ENCODE data around the gene GSC2.

Gene GSC2

DNA sequence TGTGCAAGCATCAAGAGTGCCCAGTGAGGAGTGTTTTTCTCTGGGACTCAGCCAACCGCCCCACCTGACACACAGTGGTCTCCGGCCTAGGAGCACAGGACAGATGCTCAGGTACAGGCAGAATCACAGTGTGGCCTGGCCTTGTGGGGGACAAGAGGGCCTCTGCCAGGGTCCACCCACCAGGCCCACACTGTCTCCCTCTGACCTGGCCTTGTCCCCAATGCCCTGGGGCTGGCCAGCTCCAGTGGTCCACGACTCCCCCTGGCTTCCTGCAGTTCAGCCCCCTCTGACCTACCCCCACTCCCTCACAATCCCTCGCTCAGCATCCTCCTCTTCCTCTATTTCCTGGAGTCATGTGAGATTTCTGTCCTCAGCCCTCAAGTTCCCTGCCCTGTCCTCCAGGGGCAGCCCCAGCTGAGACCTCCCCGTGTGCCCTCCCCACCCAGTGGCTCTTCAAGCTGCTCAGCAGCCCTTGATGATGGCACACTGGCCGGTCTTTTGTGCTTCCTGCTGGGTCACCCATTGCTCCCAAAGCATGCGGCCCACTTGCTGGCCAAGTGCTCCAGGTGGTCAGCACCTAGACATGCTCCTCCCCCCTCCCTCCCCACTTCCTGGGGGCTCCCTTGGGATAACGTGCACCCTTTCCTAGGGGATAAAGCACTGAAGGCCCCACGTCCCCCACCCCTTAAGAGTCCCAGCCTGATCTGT lies 17.2 kb downstream of the GSC2 start:
- Histone ChIP-seq H3K27me3 (no peaks in the 10 kb centered on the region), H3K4me1 (no peaks in the 10 kb centered on the region), H3K36me3 (peaks cover 35% of the 10 kb centered on the region), H3K9me3 (no peaks in the 10 kb centered on the region), H3K4me3 (ENCODE audit: low read depth, low read length) (no peak overlapping the region)
- DNase-seq, result no peak
- TF ChIP-seq, protein P1, sequence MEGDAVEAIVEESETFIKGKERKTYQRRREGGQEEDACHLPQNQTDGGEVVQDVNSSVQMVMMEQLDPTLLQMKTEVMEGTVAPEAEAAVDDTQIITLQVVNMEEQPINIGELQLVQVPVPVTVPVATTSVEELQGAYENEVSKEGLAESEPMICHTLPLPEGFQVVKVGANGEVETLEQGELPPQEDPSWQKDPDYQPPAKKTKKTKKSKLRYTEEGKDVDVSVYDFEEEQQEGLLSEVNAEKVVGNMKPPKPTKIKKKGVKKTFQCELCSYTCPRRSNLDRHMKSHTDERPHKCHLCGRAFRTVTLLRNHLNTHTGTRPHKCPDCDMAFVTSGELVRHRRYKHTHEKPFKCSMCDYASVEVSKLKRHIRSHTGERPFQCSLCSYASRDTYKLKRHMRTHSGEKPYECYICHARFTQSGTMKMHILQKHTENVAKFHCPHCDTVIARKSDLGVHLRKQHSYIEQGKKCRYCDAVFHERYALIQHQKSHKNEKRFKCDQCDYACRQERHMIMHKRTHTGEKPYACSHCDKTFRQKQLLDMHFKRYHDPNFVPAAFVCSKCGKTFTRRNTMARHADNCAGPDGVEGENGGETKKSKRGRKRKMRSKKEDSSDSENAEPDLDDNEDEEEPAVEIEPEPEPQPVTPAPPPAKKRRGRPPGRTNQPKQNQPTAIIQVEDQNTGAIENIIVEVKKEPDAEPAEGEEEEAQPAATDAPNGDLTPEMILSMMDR (IDR thresholded peaks at IDR 0.05; ENCODE audit: low read depth, low read length), result no peak

DNA sequence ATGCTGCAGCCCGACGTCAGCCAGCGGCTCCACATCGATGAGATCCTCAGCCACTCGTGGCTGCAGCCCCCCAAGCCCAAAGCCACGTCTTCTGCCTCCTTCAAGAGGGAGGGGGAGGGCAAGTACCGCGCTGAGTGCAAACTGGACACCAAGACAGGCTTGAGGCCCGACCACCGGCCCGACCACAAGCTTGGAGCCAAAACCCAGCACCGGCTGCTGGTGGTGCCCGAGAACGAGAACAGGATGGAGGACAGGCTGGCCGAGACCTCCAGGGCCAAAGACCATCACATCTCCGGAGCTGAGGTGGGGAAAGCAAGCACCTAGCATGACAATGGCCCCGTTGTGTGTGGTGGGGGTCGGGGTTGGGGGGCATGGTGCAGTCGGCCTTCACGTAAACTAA lies 17.9 kb downstream of the GSC2 start:
- H3K4me1 ChIP-seq, result no peaks in the 10 kb centered on the region
- H3K4me3 ChIP-seq (ENCODE audit: low read depth, low read length), result no peak overlapping the region
- DNase-seq, result no peak
- H3K27me3 ChIP-seq, result no peaks in the 10 kb centered on the region
- TF ChIP-seq, protein P1 (IDR thresholded peaks at IDR 0.05; ENCODE audit: low read depth, low read length), result no peak
- peaks cover 29% of the 10 kb centered on the region for H3K36me3 ChIP-seq
- H3K9me3 ChIP-seq, result no peaks in the 10 kb centered on the region

DNA sequence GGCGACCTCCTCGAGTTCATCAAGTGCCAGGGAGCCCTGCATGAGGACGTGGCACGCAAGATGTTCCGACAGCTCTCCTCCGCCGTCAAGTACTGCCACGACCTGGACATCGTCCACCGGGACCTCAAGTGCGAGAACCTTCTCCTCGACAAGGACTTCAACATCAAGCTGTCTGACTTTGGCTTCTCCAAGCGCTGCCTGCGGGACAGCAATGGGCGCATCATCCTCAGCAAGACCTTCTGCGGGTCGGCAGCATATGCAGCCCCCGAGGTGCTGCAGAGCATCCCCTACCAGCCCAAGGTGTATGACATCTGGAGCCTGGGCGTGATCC lies 18.4 kb downstream of the GSC2 start:
- TF ChIP-seq, protein P1 (IDR thresholded peaks at IDR 0.05; ENCODE audit: low read depth, low read length), result no peak
- no peak overlapping the region for H3K4me3 ChIP-seq (ENCODE audit: low read depth, low read length)
- H3K27me3 ChIP-seq, result no peaks in the 10 kb centered on the region
- no peak for DNase-seq
- H3K36me3 ChIP-seq, result peaks cover 25% of the 10 kb centered on the region
- H3K9me3 ChIP-seq, result no peaks in the 10 kb centered on the region
- no peaks in the 10 kb centered on the region for H3K4me1 ChIP-seq

DNA sequence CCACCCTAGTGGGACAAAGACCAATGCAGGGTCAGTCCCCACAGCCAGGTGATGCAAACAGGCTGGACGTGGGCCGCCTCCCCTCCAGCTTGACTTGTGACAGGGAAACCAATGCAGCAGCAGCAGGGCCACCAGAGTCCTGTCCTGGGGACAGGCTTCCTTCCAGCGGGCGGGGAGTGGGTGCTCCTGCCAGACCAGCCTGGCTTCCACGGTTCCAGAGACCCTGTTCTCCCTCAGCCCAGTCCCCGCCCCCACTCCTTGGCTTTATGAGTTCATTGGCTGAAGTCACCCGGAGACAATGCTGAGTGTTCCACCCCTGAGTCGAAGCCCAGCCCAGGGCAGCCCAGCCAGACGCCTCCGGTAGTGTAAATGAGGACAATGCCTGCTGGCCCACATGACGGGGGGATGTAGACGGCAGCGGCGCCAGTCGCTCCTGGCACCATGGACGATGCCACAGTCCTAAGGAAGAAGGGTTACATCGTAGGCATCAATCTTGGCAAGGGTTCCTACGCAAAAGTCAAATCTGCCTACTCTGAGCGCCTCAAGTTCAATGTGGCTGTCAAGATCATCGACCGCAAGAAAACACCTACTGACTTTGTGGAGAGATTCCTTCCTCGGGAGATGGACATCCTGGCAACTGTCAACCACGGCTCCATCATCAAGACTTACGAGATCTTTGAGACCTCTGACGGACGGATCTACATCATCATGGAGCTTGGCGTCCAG lies 19.0 kb downstream of the GSC2 start, which contains the start of gene TSSK2:
TSSK2 (plus strand) TSS at position 350 of the 726 bp plus-strand sequence; CDS start at position 442, 92 bp downstream.
- TF ChIP-seq, protein P1 (IDR thresholded peaks at IDR 0.05; ENCODE audit: low read depth, low read length), result no peak
- peak; percentile 31 for DNase-seq
- H3K4me3 ChIP-seq (ENCODE audit: low read depth, low read length), result no peak within 1 kb of the TSS

DNA sequence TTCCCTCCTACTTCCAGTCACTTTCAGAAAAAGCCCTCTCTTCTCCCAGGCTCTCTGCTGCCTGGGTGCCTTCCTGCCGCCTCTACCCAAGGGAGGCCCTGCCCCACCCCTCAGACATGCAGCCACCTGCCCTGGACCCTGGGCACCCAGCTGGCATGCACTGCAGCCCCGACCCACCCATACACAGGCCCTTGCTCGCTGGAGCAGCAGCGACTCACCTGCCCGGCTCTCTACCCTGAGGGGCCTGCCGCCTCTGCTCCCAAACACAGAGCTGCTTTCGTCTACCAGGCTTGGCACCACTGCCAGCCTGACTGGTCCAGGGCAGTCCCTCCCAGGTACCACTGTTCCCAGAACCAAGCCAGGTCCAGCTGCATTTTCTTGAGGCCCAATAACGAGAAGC lies 20.2 kb downstream of the GSC2 start:
- Histone ChIP-seq H3K4me3 (ENCODE audit: low read depth, low read length) (no peak overlapping the region), H3K27me3 (no peaks in the 10 kb centered on the region), H3K4me1 (no peaks in the 10 kb centered on the region), H3K9me3 (no peaks in the 10 kb centered on the region), H3K36me3 (peaks cover 17% of the 10 kb centered on the region)
- DNase-seq, result no peak
- TF ChIP-seq, protein P1 (IDR thresholded peaks at IDR 0.05; ENCODE audit: low read depth, low read length), result no peak

More for the DNA sequence above, 19.0 kb downstream of the GSC2 start, which contains the start of gene TSSK2:
- no peaks in the 10 kb centered on the region for H3K4me1 ChIP-seq
- peaks cover 22% of the 10 kb centered on the region for H3K36me3 ChIP-seq
- no peaks in the 10 kb centered on the region for H3K27me3 ChIP-seq
- no peaks in the 10 kb centered on the region for H3K9me3 ChIP-seq
